PFSK-1 (cell line): Measurements from ENCODE around the gene MFSD2A.

Source experiments
- FOXP2 ChIP-seq: optimal IDR thresholded peaks from 2 replicates; pipeline ENCODE3; 2011; ENCODE audit warnings: borderline replicate concordance, control low read depth, inconsistent platforms; ENCODE audit not compliant: insufficient read depth; ENCODE audit errors: extremely low read length, extremely low read depth
- POLR2AphosphoS5 ChIP-seq: IDR thresholded peaks from 2 replicates; pipeline ENCODE4 v1.6.1; 2012; ENCODE audit warnings: low read depth, mild to moderate bottlenecking, control low read depth, low read length, moderate library complexity
- REST ChIP-seq, 2 experiments: IDR thresholded peaks; 2 replicates each; pipeline versions ENCODE4 v1.6.1 to v1.8.0; 2011 to 2012; ENCODE audit warnings: low read depth in 2 of 2, low read length in 2 of 2, control low read depth in 1 of 2, inconsistent platforms in 1 of 2, mild to moderate bottlenecking in 1 of 2, moderate library complexity in 1 of 2; ENCODE audit not compliant: insufficient read depth in 1 of 2
- SIN3A ChIP-seq: IDR thresholded peaks from 2 replicates; pipeline ENCODE4 v1.6.1; 2012; ENCODE audit warnings: mild to moderate bottlenecking, low read length, moderate library complexity, borderline replicate concordance; ENCODE audit not compliant: insufficient read depth
- TAF1 ChIP-seq: IDR thresholded peaks from 2 replicates; pipeline ENCODE4 v1.6.1; 2012; ENCODE audit warnings: low read length, control low read depth, borderline replicate concordance; ENCODE audit not compliant: insufficient read depth

The MFSD2A gene

GRCh38 chr1:39910263-39910662 lies 44.7 kb upstream of the MFSD2A start:
- TF ChIP-seq SIN3A (no peak), FOXP2 (no peak), REST (IDR thresholded peaks at IDR 0.05; ENCODE audit: insufficient read depth in 1 of 2, low read depth in 2 of 2, low read length in 2 of 2) (no peak), TAF1 (no peak), POLR2AphosphoS5 (no peak)

- TF ChIP-seq TAF1 (no peak), FOXP2 (no peak), POLR2AphosphoS5 (no peak), REST (IDR thresholded peaks at IDR 0.05; ENCODE audit: insufficient read depth in 1 of 2, low read depth in 2 of 2, low read length in 2 of 2) (no peak), SIN3A (no peak)
Observed at GRCh38 chr1:39915499-39916129, 39.3 kb upstream of the MFSD2A start.

- TF ChIP-seq POLR2AphosphoS5 (no peak), TAF1 (no peak)
Observed at GRCh38 chr1:39917825-39918224, 37.1 kb upstream of the MFSD2A start.

- no peak for TF ChIP-seq REST (IDR thresholded peaks at IDR 0.05; ENCODE audit: insufficient read depth in 1 of 2, low read depth in 2 of 2, low read length in 2 of 2)
- no peak for TF ChIP-seq POLR2AphosphoS5
- no peak for TF ChIP-seq FOXP2
- TF ChIP-seq TAF1: no peak
- no peak for TF ChIP-seq SIN3A
Observed at GRCh38 chr1:39919545-39919944, 35.4 kb upstream of the MFSD2A start.

GRCh38 chr1:39922251-39922688 lies 32.7 kb upstream of the MFSD2A start:
- no peak for TF ChIP-seq FOXP2
- TF ChIP-seq REST (IDR thresholded peaks at IDR 0.05; ENCODE audit: insufficient read depth in 1 of 2, low read depth in 2 of 2, low read length in 2 of 2): no peak
- TF ChIP-seq TAF1: no peak
- TF ChIP-seq SIN3A: no peak
- TF ChIP-seq POLR2AphosphoS5: no peak
